GM21526 (cell line): ENCODE data around the gene SMIM33.
"Not testable (repeated sequence)": the region's sequence is repeated elsewhere in the genome, so short reads cannot be mapped to it uniquely, and the experiment has no call there.

Source experiments
- ATAC-seq: cut with Tn5 transposase; IDR thresholded peaks from one replicate; pipeline ENCODE4 v1.9.1; 2021; ENCODE audit warnings: moderate library complexity; ENCODE audit not compliant: unreplicated experiment, low FRiP score

SMIM33 gene

GRCh38 chr5:139470821-139471300 lies at the start of gene SMIM33:
Gene SMIM33 (plus strand): TSS chr5:139471004. CDS start chr5:139471122, 118 bp downstream.
- no peak for ATAC-seq

- ATAC-seq: peak; percentile 60
Measured at GRCh38 chr5:139422307-139422893, 48.4 kb upstream of the SMIM33 start.

GRCh38 chr5:139425497-139425896 lies 45.3 kb upstream of the SMIM33 start:
- ATAC-seq: no peak

GRCh38 chr5:139426203-139426885 lies 44.5 kb upstream of the SMIM33 start:
- ATAC-seq: no peak

GRCh38 chr5:139430015-139430414 lies 40.8 kb upstream of the SMIM33 start:
- no peak for ATAC-seq

- no peak for ATAC-seq
Measured at GRCh38 chr5:139431706-139432105, 39.1 kb upstream of the SMIM33 start.

GRCh38 chr5:139435676-139436075 lies 35.1 kb upstream of the SMIM33 start:
- ATAC-seq: no peak

GRCh38 chr5:139438707-139439012 lies 32.1 kb upstream of the SMIM33 start:
- no peak for ATAC-seq

- peak; percentile 90 for ATAC-seq
Measured at GRCh38 chr5:139439013-139439903, 31.5 kb upstream of the SMIM33 start, which contains the start of gene DNAJC18. Gene DNAJC18 (minus strand): TSS chr5:139439525. CDS start chr5:139439445, 80 bp downstream.

GRCh38 chr5:139440416-139440815 lies 30.4 kb upstream of the SMIM33 start:
- not testable (repeated sequence) for ATAC-seq

- ATAC-seq: no peak
Measured at GRCh38 chr5:139443831-139444453, 26.9 kb upstream of the SMIM33 start.

- ATAC-seq: no peak
Measured at GRCh38 chr5:139445325-139446170, 25.3 kb upstream of the SMIM33 start.

- no peak for ATAC-seq
Measured at GRCh38 chr5:139446956-139447779, 23.6 kb upstream of the SMIM33 start.

GRCh38 chr5:139451176-139451575 lies 19.6 kb upstream of the SMIM33 start:
- ATAC-seq: no peak

GRCh38 chr5:139451878-139452660 lies 18.7 kb upstream of the SMIM33 start:
- no peak for ATAC-seq

GRCh38 chr5:139453683-139454567 lies 16.9 kb upstream of the SMIM33 start:
- ATAC-seq: no peak

GRCh38 chr5:139454568-139455290 lies 16.1 kb upstream of the SMIM33 start:
- ATAC-seq: no peak
